Gastroesophageal sphincter (tissue), 3 donors: Measurements from ENCODE around the gene HAGHL.
"Not testable (repeated sequence)": the region's sequence is repeated elsewhere in the genome, so short reads cannot be mapped to it uniquely, and the experiment has no call there.

Experiments used
- CTCF ChIP-seq, 4 experiments: fragments of 200-600 bp in 2 of 4; fragments of 450-650 bp in 2 of 4; sonication (generic) in 1 of 4; IDR thresholded peaks; one replicate each; pipeline ENCODE4 v1.5.1; 2017 to 2019; ENCODE audit warnings: antibody characterized with exemption in 4 of 4, mild to moderate bottlenecking in 2 of 4, moderate library complexity in 2 of 4
- EP300 ChIP-seq: sonication (generic); formaldehyde crosslinking; IDR thresholded peaks from one replicate; pipeline ENCODE4 v1.6.1; 2017; ENCODE audit warnings: antibody characterized with exemption, mild to moderate bottlenecking
- POLR2A ChIP-seq, 2 donors: fragments of 450-650 bp; IDR thresholded peaks; one replicate each; pipeline ENCODE4 v1.6.1; 2017; ENCODE audit warnings: antibody characterized with exemption in 2 of 2, mild to moderate bottlenecking in 2 of 2, moderate library complexity in 1 of 2
- POLR2AphosphoS5 ChIP-seq: sonication (generic); formaldehyde crosslinking; IDR thresholded peaks from one replicate; pipeline ENCODE4 v1.6.1; 2017; ENCODE audit warnings: antibody characterized with exemption

GRCh38 chr16:742894-743293 lies 16.0 kb downstream of the HAGHL start:
- not testable (repeated sequence) for TF ChIP-seq CTCF (IDR thresholded peaks at IDR 0.05); EP300; POLR2A (IDR thresholded peaks at IDR 0.05); POLR2AphosphoS5
